Brain microvascular endothelial cell (primary cell): ENCODE results near the gene FAM193A.

Source experiments
- DNase-seq: peaks from one replicate; pipeline ENCODE4 v3.0.0-alpha.2; 2020
- H3K27ac ChIP-seq: fragments of 250-450 bp; sonication (Bioruptor Pico); 2 replicates; pipeline ENCODE4 v1.5.1; 2020; ENCODE audit warnings: mild to moderate bottlenecking, moderate library complexity
- H3K27me3 ChIP-seq: fragments of 250-450 bp; sonication (Bioruptor Pico); replicated peaks from 2 replicates; pipeline ENCODE4 v1.5.1; 2020; ENCODE audit warnings: mild to moderate bottlenecking
- H3K36me3 ChIP-seq: fragments of 250-450 bp; sonication (Bioruptor Pico); replicated peaks from 2 replicates; pipeline ENCODE4 v1.5.1; 2020; ENCODE audit warnings: mild to moderate bottlenecking
- H3K4me3 ChIP-seq: 2 replicates; pipeline ENCODE4 v1.5.1; 2011; ENCODE audit warnings: low read depth, mild to moderate bottlenecking, control low read depth, low read length, moderate library complexity
- CTCF ChIP-seq: IDR thresholded peaks from 2 replicates; pipeline ENCODE4 v1.5.1; 2011; ENCODE audit warnings: low read depth, mild to moderate bottlenecking, moderate library complexity, low read length, control low read depth, inconsistent platforms; ENCODE audit errors: missing control alignments
- in situ Hi-C: cut with HindIII; loops from 2 replicates; pipeline ENCODE4 v1.10.0; 2017; ENCODE audit warnings: low sequenced_read_pairs, low pct_ligation_motif_present

FAM193A gene

DNA sequence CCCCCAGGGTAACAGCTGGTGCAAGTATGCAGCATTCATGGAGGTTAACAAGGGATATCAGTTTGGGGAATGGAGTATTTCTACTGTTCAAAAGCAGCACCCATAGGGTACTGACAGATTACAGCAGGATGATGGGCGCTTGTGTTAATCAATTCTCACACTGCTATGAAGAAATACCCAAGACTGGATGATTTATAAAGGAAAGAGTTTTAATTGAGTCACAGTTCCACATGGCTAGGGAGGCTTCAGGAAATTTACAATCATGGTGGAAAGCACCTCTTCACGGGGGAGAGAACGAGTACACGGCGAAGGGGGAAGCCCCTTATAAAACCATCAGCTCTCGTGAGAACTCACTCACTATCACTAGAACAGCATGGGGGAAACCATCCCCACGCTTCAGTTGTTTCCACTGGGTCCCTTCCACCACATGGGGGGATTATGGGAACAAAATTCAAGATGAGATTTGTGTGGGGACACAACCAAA, 155.5 kb downstream of the FAM193A start:
- Histone ChIP-seq H3K36me3 (peaks cover 36% of the 10 kb centered on the region), H3K4me3 (no peak overlapping the region), H3K27ac (no peak overlapping the region), H3K27me3 (no peaks in the 10 kb centered on the region)
- TF ChIP-seq CTCF, result no peak
- no peak for DNase-seq
- in situ Hi-C loops, result no loop called here

DNA sequence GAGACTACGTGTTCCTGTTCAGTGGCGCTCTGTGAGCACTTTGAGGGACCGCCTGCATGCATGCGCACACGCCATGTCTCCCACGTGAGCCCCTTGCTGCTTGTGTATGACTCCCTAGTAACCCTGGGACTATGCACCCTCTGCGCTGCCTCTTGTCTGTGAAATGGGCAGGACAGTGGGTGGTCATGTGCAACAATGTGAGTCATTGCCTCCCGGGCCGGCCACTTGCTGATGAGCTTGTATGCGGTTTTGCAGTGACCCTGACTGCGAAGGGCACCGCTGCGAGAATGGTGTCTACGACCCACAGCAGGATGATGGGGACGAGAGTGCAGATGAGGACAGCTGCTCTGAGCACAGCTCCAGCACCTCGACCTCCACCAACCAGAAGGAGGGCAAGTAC, 158.2 kb downstream of the FAM193A start:
- in situ Hi-C loops, result no loop called here
- peak; percentile 93 for DNase-seq
- no peak for TF ChIP-seq CTCF

DNA sequence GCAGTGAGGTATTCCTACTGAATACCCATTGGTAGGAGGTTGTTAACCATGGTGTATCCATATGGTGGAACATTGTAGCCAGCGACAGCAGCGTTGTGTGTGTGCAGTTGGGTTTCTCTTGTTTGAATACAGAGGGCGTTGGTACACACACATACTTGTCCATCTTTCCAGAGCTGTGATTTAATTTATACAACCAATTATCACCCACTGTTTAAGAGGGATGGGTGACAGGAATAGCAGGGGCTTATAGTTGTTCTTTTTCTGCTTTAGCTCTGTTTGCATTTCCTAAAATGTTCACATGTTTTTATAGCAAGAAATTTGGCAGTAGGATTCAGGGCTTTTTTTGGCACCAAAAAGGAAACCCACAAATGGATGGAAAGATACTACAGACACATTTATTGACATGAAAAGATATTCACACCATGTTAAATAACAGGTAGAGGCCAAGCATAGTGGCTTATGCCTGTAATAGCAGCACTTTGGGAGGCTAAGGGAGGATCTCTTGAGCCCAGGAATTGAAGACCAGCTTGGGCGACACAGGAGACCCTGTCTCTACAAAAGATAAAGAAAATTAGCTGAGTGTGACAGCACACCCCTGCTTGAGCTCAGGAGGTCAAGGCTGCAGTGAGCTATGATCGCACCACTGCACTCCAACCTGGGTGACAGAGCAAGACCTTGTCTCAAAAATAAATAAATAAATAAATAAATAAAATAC, 159.1 kb downstream of the FAM193A start:
- in situ Hi-C loops, result no loop called here
- Histone ChIP-seq H3K4me3 (no peak overlapping the region), H3K36me3 (peaks cover 65% of the 10 kb centered on the region), H3K27ac (no peak overlapping the region), H3K27me3 (no peaks in the 10 kb centered on the region)
- no peak for DNase-seq
- no peak for TF ChIP-seq CTCF

More for the DNA sequence above, 158.2 kb downstream of the FAM193A start:
- Histone ChIP-seq H3K27me3 (no peaks in the 10 kb centered on the region), H3K4me3 (no peak overlapping the region), H3K27ac (peak overlapping the region; percentile 39), H3K36me3 (peaks cover 57% of the 10 kb centered on the region)

- Histone ChIP-seq H3K4me3 (no peak overlapping the region), H3K36me3 (peaks cover 68% of the 10 kb centered on the region), H3K27ac (no peak overlapping the region), H3K27me3 (no peaks in the 10 kb centered on the region)
- in situ Hi-C loops, result no loop called here
- DNase-seq, result no peak
- no peak for TF ChIP-seq CTCF
Observed at GRCh38 chr4:2696423-2696822, 160.0 kb downstream of the FAM193A start.

- in situ Hi-C loops, result no loop called here
- no peak for DNase-seq
- H3K4me3 ChIP-seq, result no peak overlapping the region
- peaks cover 82% of the 10 kb centered on the region for H3K36me3 ChIP-seq
- H3K27me3 ChIP-seq, result no peaks in the 10 kb centered on the region
- TF ChIP-seq CTCF, result no peak
- H3K27ac ChIP-seq, result no peak overlapping the region
Observed at GRCh38 chr4:2697995-2698414, 161.6 kb downstream of the FAM193A start.

- in situ Hi-C loops, result no loop called here
- Histone ChIP-seq H3K27ac (no peak overlapping the region), H3K4me3 (no peak overlapping the region), H3K27me3 (no peaks in the 10 kb centered on the region), H3K36me3 (peaks cover 84% of the 10 kb centered on the region)
- TF ChIP-seq CTCF, result no peak
- DNase-seq, result no peak
Observed at GRCh38 chr4:2698504-2698903, 162.1 kb downstream of the FAM193A start.
